GM12874 (cell line): Measurements from ENCODE around the gene TMEM72.

Experiments used
- CTCF ChIP-seq: IDR thresholded peaks from 2 replicates; pipeline ENCODE4 v1.5.1; 2011; ENCODE audit warnings: low read depth, mild to moderate bottlenecking, control low read depth, low read length, moderate library complexity; ENCODE audit not compliant: insufficient read depth

The TMEM72 gene

GRCh38 chr10:44977287-44978212, 66.4 kb downstream of the TMEM72 start:
- no peak for TF ChIP-seq CTCF

GRCh38 chr10:44978213-44978569, 67.1 kb downstream of the TMEM72 start:
- no peak for TF ChIP-seq CTCF

GRCh38 chr10:44978570-44979280, 67.6 kb downstream of the TMEM72 start, which contains the start of gene DEPP1:
Gene DEPP1 (minus strand): TSS chr10:44978809. CDS start chr10:44978030, 779 bp downstream.
- TF ChIP-seq CTCF, result no peak

GRCh38 chr10:44979281-44980191, 68.4 kb downstream of the TMEM72 start:
- no peak for TF ChIP-seq CTCF

GRCh38 chr10:44980309-44981171, 69.4 kb downstream of the TMEM72 start:
- no peak for TF ChIP-seq CTCF

GRCh38 chr10:44981172-44982113, 70.3 kb downstream of the TMEM72 start:
- no peak for TF ChIP-seq CTCF
